Measurements from ENCODE around the gene HDAC9.

HDAC9 gene

DNA sequence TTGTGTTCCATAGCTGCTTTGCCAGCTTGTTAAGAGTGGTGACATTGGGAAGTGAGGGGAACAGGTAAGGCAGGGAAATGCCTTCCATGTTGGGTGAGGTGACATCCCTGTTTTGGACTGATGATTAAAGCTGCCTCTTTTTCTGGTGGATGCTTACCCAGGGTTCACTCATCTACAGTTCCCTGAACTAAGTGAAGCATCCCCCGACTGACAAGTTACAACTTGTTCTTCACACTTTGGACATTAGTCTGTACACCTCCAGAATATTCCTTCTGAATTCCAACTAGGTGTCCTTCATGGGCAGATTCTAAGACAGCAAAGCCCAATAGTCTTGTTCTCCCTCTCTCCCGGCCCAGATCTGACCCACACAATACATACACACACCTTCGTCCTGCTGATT lies 63.4 kb downstream of the HDAC9 start:
- TF ChIP-seq, protein P1, sequence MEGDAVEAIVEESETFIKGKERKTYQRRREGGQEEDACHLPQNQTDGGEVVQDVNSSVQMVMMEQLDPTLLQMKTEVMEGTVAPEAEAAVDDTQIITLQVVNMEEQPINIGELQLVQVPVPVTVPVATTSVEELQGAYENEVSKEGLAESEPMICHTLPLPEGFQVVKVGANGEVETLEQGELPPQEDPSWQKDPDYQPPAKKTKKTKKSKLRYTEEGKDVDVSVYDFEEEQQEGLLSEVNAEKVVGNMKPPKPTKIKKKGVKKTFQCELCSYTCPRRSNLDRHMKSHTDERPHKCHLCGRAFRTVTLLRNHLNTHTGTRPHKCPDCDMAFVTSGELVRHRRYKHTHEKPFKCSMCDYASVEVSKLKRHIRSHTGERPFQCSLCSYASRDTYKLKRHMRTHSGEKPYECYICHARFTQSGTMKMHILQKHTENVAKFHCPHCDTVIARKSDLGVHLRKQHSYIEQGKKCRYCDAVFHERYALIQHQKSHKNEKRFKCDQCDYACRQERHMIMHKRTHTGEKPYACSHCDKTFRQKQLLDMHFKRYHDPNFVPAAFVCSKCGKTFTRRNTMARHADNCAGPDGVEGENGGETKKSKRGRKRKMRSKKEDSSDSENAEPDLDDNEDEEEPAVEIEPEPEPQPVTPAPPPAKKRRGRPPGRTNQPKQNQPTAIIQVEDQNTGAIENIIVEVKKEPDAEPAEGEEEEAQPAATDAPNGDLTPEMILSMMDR (IDR thresholded peaks at IDR 0.05; ENCODE audit: insufficient read depth, missing control alignments): no peak
- FAIRE-seq (no peak), DNase-seq (ENCODE audit: insufficient read length, low spot score) (no peak)

DNA sequence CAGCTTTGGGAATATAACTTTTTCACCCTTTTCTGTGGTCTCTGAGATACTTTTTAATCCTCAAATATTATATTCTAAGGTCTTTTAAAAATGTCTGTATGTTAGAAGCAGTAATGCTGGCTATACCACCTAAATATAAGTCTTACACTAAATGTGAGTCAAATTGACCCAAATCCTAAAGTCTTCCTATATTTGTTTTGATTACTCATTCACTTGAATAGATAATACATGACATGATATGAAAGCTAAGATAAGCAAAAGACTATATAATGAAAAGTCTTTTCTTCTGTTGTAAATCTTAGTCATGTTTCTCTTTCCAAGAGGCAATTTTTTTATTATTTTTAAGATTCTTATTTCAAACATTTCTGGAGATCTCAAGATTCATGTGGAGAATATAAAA lies 64.2 kb downstream of the HDAC9 start:
- FAIRE-seq (no peak), DNase-seq (ENCODE audit: insufficient read length, low spot score) (no peak)
- TF ChIP-seq, protein P1 (IDR thresholded peaks at IDR 0.05; ENCODE audit: insufficient read depth, missing control alignments): no peak

DNA sequence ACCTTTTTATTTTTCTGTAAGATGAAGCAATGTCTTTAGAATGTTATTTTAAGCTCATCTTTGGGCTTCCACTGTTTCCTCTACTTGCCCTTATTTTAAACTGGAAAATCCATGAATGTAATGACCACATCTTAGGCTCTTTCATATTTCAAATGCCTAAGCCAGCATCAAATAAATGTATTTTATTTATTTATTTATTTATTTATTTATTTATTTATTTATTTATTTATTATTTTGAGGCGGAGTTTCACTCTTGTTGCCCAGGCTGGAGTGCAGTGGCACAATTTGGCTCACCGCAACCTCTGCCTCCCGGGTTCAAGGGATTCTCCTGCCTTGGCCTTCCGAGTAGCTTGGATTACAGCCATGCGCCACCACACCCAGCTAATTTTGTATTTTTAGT lies 69.2 kb downstream of the HDAC9 start:
- TF ChIP-seq, protein P1 (IDR thresholded peaks at IDR 0.05; ENCODE audit: insufficient read depth, missing control alignments): no peak
- FAIRE-seq: no peak
- no peak for DNase-seq (ENCODE audit: insufficient read length, low spot score)

DNA sequence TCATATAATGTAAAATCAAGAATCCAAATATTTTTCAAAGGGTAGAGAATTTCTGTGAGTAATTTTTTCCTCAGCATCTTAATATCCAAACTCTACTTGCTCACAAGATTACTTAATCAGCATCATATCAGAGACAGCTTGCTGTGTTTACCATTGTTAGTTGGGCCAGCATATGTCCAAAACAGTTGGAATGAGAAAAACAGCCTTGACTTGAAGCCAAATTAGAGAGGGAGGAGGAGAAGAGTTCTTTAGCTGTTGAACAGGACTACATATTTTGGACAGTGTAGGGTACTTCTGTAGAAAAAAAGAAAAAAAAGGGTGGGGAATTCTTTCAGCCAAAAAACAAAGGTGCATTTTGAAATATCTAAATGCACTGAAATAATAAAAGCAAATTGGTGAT lies 69.8 kb downstream of the HDAC9 start:
- TF ChIP-seq, protein P1 (IDR thresholded peaks at IDR 0.05; ENCODE audit: insufficient read depth, missing control alignments): no peak
- no peak for DNase-seq (ENCODE audit: insufficient read length, low spot score)
- no peak for FAIRE-seq

DNA sequence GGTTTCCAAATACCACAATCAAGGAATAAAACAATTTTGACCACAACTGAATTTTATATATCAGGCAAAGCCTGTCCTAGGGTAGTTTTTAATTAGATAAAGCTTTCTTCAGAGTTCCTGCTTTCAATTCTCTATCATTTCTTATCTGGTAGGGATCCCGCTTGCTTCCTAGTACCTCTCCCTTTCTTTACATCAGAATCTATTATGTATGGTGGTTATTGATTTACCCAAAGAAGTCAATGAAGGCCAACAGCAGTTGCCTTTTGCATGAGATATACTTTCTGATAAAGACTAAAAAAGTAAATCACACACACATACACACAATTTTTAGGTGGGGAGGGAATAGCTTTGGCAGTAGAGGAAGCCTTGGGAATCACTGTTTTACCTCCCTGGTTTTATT lies 70.7 kb downstream of the HDAC9 start:
- TF ChIP-seq, protein P1 (IDR thresholded peaks at IDR 0.05; ENCODE audit: insufficient read depth, missing control alignments): no peak
- no peak for FAIRE-seq
- DNase-seq (ENCODE audit: insufficient read length, low spot score): no peak

DNA sequence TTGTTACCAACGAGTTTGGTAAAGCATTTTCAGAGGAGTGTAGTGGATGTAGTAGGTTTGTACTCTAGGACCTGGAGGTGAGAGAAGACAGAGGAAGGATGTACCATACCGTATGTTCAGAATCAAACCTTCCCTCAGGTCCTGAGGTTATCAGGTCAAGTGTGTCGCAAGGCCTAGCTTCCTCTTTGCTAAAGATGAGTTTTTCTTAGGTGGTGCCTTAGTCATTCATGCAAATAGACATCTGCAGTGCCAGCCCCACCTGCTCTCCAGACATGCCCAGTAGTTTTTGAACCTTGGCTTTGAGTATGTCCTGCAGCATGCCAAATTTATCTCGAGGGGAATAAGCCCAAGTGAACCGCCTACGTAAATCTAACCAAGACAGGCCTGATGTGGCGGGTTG lies 71.3 kb downstream of the HDAC9 start:
- TF ChIP-seq, protein P1 (IDR thresholded peaks at IDR 0.05; ENCODE audit: insufficient read depth, missing control alignments): no peak
- no peak for DNase-seq (ENCODE audit: insufficient read length, low spot score)
- FAIRE-seq: no peak

DNA sequence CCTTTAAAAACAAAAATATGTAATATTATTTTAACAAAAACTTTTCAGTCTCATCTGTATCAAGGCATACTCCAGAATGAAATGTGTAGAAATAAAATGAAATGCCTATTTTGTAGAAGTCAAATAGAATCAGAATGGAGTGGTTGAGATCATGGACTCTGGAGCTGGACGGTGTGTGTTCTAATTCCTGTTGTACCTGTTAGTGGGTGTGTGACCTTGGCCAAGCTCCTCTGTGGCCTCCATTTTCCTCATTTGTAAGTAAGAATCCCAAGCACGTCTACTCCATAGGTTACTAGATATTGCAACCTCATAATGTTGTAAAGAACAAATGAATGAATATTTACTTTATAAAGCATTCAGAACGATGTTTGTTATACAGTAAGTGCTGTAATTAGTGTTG lies 74.9 kb downstream of the HDAC9 start:
- FAIRE-seq (no peak), DNase-seq (ENCODE audit: insufficient read length, low spot score) (no peak)
- TF ChIP-seq, protein P1 (IDR thresholded peaks at IDR 0.05; ENCODE audit: insufficient read depth, missing control alignments): no peak
